ENCODE measurements around the gene SLC27A3. TPM values are rescaled to one million over a fixed set of nuclear protein-coding genes. Genes with fewer than 3 reads are reported as not detected.

Gene SLC27A3
- total RNA-seq, 1 donor from 2014 or later: 16.7 TPM

DNA sequence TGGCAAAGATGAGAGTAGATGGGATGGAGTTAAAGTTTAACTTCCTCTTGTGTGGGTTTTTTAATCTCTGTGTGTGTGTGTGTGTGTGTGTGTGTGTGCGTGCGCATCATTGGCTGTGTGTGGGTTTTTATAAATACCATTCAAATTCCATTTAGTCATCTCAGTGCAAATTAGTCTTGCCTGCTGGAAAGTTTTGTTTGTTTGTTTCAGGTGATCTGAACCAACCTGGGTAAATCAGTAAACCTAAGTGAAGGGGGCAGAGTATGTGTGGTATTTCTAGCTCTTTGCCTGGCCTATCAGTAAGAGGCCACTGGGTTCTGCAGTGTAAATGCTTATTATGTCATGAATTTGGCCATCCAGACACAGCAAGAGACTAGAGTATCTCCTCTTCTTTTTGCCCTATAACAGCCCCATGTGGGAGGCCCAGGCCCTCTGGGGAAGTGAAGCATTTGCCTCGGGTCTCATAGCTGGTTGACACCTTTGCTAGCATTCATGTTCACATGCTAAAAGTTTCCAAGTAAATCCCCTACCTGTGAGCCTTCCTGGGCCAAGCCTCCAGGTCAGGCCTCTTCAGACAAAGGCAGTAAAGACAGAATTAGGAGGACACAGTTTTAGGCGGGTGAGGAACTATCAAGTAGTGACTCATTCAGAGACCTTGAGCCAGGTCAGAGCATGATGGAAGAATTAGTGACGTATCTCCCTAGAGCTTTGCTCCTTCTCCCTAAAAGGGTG is 32.6 kb upstream of the SLC27A3 start:
- Histone ChIP-seq H3K9ac (ENCODE audit: low read depth in 1 of 3, low read length in 3 of 3) (no peak overlapping the region), H3K4me3 (ENCODE audit: low read length in 3 of 3) (no peak overlapping the region), H3K36me3 (ENCODE audit: control insufficient read depth in 3 of 3, insufficient read depth in 3 of 3, low read length in 3 of 3) (peaks cover 22 to 49% (median 46%) of the 10 kb centered on the region in 3 donors), H3K4me1 (ENCODE audit: control insufficient read depth in 3 of 3, insufficient read depth in 3 of 3, low read length in 3 of 3) (peaks cover under 1 to 4% (median 2%) of the 10 kb centered on the region in 3 donors), H3K27me3 (ENCODE audit: control insufficient read depth in 3 of 3, insufficient read depth in 3 of 3, low read length in 3 of 3) (no peaks in the 10 kb centered on the region), H3K9me3 (ENCODE audit: control insufficient read depth in 3 of 3, low read length in 3 of 3) (no peaks in the 10 kb centered on the region), H3K27ac (ENCODE audit: low read depth, low read length) (no peak overlapping the region)

DNA sequence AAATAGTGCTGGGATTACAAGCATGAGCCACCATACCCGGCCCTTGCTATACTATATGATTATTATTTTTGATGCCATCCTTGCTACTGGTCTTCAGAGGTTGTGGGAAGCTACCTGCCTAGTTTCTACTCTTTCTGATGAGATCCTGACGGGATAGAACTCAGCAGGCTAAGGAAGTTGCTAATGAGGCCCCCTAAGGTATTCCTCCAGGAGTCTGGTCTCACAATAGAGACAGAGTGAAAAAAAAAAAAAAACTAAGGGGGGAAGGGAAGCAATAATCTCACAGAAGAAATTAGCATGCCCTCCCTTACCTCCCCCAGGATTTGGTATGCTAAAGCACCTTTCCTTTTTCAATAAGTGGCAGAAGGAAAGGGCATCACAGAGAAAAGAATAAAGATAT is 29.8 kb upstream of the SLC27A3 start:
- Histone ChIP-seq H3K4me1 (ENCODE audit: control insufficient read depth in 3 of 3, insufficient read depth in 3 of 3, low read length in 3 of 3) (peaks cover 24 to 30% (median 26%) of the 10 kb centered on the region in 3 donors), H3K27ac (ENCODE audit: low read depth, low read length) (no peak overlapping the region), H3K27me3 (ENCODE audit: control insufficient read depth in 3 of 3, insufficient read depth in 3 of 3, low read length in 3 of 3) (no peaks in the 10 kb centered on the region), H3K9ac (ENCODE audit: low read depth in 1 of 3, low read length in 3 of 3) (no peak overlapping the region), H3K4me3 (ENCODE audit: low read length in 3 of 3) (no peak overlapping the region), H3K9me3 (ENCODE audit: control insufficient read depth in 3 of 3, low read length in 3 of 3) (no peaks in the 10 kb centered on the region), H3K36me3 (ENCODE audit: control insufficient read depth in 3 of 3, insufficient read depth in 3 of 3, low read length in 3 of 3) (peaks cover 25 to 60% (median 55%) of the 10 kb centered on the region in 3 donors)

DNA sequence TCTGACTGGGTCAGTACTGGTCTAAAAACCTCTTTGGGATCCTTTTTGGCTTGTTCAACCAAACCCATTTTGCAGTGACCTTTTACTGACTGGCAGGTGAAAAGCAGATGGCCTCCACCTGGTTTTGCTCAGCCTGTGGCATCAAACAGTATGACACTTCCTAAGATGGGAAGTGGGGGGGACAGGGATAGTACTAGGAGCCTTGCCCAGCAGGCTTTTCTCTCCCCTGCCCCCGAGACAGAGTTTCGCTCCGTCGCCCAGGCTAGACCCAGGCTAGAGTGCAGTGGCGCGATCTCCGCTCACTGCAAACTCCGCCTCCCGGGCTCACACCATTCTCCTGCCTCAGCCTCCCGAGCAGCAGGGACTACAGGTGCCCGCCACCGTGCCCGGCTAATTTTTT is 29.0 kb upstream of the SLC27A3 start:
- Histone ChIP-seq H3K27me3 (ENCODE audit: control insufficient read depth in 3 of 3, insufficient read depth in 3 of 3, low read length in 3 of 3) (no peaks in the 10 kb centered on the region), H3K4me1 (ENCODE audit: control insufficient read depth in 3 of 3, insufficient read depth in 3 of 3, low read length in 3 of 3) (peaks cover 26 to 38% (median 28%) of the 10 kb centered on the region in 3 donors), H3K27ac (ENCODE audit: low read depth, low read length) (no peak overlapping the region), H3K36me3 (ENCODE audit: control insufficient read depth in 3 of 3, insufficient read depth in 3 of 3, low read length in 3 of 3) (peaks cover 19 to 61% (median 52%) of the 10 kb centered on the region in 3 donors), H3K4me3 (ENCODE audit: low read length in 3 of 3) (no peak overlapping the region), H3K9me3 (ENCODE audit: control insufficient read depth in 3 of 3, low read length in 3 of 3) (no peaks in the 10 kb centered on the region), H3K9ac (ENCODE audit: low read depth in 1 of 3, low read length in 3 of 3) (no peak overlapping the region)

DNA sequence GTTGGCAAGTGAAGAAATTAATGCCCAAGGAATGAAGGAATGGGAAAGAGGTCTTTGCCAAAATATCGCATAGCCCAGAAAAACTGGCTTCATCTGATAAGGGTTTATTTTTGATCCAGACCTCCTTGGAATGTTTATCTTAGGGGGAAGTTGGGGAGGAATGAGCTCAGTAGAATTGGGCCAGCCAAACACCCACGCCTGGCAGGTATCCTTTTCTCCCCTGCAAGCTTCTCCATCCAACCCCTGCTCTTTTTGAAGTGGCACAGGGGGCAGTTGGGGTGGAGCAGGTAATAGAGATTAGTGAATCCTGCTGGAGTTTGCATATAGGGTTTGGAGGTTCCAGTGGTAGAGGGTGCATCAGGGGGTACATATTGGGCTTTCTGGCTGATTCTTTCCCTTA is 26.3 kb upstream of the SLC27A3 start:
- Histone ChIP-seq H3K27ac (ENCODE audit: low read depth, low read length) (no peak overlapping the region), H3K9ac (ENCODE audit: low read depth in 1 of 3, low read length in 3 of 3) (no peak overlapping the region), H3K36me3 (ENCODE audit: control insufficient read depth in 3 of 3, insufficient read depth in 3 of 3, low read length in 3 of 3) (peaks cover 25 to 63% (median 54%) of the 10 kb centered on the region in 3 donors), H3K9me3 (ENCODE audit: control insufficient read depth in 3 of 3, low read length in 3 of 3) (no peaks in the 10 kb centered on the region), H3K4me3 (ENCODE audit: low read length in 3 of 3) (no peak overlapping the region), H3K27me3 (ENCODE audit: control insufficient read depth in 3 of 3, insufficient read depth in 3 of 3, low read length in 3 of 3) (no peaks in the 10 kb centered on the region), H3K4me1 (ENCODE audit: control insufficient read depth in 3 of 3, insufficient read depth in 3 of 3, low read length in 3 of 3) (peaks cover 26 to 40% (median 30%) of the 10 kb centered on the region in 3 donors)

DNA sequence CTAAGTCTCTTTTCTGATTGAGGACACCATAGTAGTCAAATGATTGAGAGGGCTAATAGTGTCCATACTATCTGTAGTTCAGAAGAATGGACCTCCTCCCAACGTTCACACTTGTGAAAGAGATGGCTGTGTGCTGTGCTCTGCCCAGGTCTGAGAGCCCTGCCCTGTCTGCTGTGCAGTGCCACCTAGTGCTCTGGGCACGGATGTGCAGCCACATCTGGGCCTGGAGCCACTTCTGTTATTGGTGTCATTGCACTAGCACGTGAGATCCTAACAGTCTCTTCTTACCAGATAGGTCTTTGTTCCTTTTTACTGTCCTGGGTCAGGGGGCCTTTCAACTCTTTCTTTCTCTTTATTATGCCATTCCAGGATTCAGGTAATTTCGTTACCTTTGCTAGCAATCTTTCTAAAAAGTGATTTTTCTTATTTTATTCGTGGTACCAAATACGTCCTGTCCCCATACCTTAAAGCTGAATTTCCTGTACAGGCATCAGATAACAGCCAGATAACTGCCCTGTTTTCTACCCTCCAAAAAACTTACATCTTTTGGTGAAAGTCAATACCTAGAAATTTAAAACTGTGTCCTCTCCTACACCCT is 25.7 kb upstream of the SLC27A3 start:
- Histone ChIP-seq H3K27ac (ENCODE audit: low read depth, low read length) (peak overlapping the region; percentile 22), H3K4me1 (ENCODE audit: control insufficient read depth in 3 of 3, insufficient read depth in 3 of 3, low read length in 3 of 3) (peaks cover 26 to 40% (median 30%) of the 10 kb centered on the region in 3 donors), H3K9ac (ENCODE audit: low read depth in 1 of 3, low read length in 3 of 3) (no peak overlapping the region), H3K4me3 (ENCODE audit: low read length in 3 of 3) (no peak overlapping the region), H3K36me3 (ENCODE audit: control insufficient read depth in 3 of 3, insufficient read depth in 3 of 3, low read length in 3 of 3) (peaks cover 31 to 63% (median 54%) of the 10 kb centered on the region in 3 donors), H3K27me3 (ENCODE audit: control insufficient read depth in 3 of 3, insufficient read depth in 3 of 3, low read length in 3 of 3) (no peaks in the 10 kb centered on the region), H3K9me3 (ENCODE audit: control insufficient read depth in 3 of 3, low read length in 3 of 3) (no peaks in the 10 kb centered on the region)

DNA sequence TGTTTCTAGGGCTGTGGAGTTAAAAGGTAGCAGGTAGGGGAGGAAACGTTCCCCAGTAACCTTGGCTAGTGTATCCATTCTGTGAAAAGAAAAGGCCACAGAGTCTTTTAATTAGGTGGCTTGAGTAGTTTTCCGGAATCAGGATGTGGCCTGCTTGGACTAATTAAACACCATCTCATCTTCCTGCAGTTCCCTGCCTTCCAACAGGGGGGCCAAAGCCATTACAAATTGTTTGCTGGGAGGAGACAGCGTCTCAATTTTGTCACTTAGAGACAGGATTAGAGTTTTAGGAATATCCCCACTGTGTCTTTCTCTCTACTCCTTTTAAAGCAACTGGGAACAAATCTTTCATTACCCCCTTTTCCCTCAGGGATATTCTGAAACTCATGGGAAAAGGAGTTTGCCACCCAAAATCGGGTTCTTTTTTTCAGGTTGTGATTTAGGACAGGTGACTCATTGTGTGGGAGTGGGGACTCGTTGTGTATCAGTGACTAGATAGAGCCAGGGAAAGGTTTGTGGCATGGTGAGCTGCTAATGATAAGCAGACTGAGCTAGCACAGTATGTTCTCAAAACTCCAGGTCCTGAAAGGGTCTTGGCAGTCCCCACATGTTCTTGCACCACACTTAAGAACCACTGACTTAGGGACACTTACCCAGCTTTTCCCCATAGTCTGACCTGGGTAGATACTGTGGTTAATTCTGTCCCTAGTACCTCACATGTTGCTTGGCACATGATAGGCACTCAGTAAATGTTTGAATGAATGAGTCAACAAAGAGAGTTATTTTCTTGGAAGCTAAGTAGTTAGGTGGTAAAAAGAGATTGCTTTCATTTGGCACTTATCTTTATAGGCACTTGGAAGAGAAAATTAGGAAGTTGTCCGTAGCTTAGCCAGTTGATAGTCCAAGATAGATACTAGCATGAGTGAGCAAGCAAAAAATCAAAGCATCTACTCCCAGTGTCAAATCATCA is 24.9 kb upstream of the SLC27A3 start:
- peak overlapping the region; percentile 22 for H3K27ac ChIP-seq (ENCODE audit: low read depth, low read length)
- H3K4me1 ChIP-seq (ENCODE audit: control insufficient read depth in 3 of 3, insufficient read depth in 3 of 3, low read length in 3 of 3): peaks cover 26 to 40% (median 30%) of the 10 kb centered on the region in 3 donors
- H3K9me3 ChIP-seq (ENCODE audit: control insufficient read depth in 3 of 3, low read length in 3 of 3): no peaks in the 10 kb centered on the region
- H3K36me3 ChIP-seq (ENCODE audit: control insufficient read depth in 3 of 3, insufficient read depth in 3 of 3, low read length in 3 of 3): peaks cover 37 to 67% (median 56%) of the 10 kb centered on the region in 3 donors
- peak overlapping the region in 1 of 3 donors; percentile 10 for H3K9ac ChIP-seq (ENCODE audit: low read depth in 1 of 3, low read length in 3 of 3)
- no peak overlapping the region for H3K4me3 ChIP-seq (ENCODE audit: low read length in 3 of 3)
- H3K27me3 ChIP-seq (ENCODE audit: control insufficient read depth in 3 of 3, insufficient read depth in 3 of 3, low read length in 3 of 3): no peaks in the 10 kb centered on the region

DNA sequence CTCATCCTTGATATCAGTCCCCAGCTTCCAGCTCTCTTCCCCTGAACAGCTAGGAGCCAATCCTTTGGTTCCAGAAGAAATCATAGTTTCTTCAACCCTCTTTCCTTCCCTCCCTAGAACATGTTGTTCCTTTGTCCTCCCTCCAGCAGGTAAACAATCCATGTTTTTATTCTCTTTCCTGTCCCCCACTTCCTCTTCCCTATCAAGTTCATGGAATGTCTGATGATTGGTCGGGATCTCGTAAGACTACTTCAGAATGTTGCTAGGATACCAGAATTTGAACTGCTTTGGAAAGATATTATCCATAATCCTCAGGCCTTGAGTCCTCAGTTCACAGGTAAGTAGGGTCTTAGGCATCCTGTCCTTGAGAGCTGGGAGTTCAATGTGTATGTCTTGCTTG is 23.1 kb upstream of the SLC27A3 start:
- H3K4me3 ChIP-seq (ENCODE audit: low read length in 3 of 3): no peak overlapping the region
- H3K27ac ChIP-seq (ENCODE audit: low read depth, low read length): peak overlapping the region; percentile 39
- peaks cover 26 to 40% (median 30%) of the 10 kb centered on the region in 3 donors for H3K4me1 ChIP-seq (ENCODE audit: control insufficient read depth in 3 of 3, insufficient read depth in 3 of 3, low read length in 3 of 3)
- H3K9ac ChIP-seq (ENCODE audit: low read depth in 1 of 3, low read length in 3 of 3): no peak overlapping the region
- H3K27me3 ChIP-seq (ENCODE audit: control insufficient read depth in 3 of 3, insufficient read depth in 3 of 3, low read length in 3 of 3): no peaks in the 10 kb centered on the region
- H3K9me3 ChIP-seq (ENCODE audit: control insufficient read depth in 3 of 3, low read length in 3 of 3): no peaks in the 10 kb centered on the region
- peaks cover 37 to 62% (median 61%) of the 10 kb centered on the region in 3 donors for H3K36me3 ChIP-seq (ENCODE audit: control insufficient read depth in 3 of 3, insufficient read depth in 3 of 3, low read length in 3 of 3)

DNA sequence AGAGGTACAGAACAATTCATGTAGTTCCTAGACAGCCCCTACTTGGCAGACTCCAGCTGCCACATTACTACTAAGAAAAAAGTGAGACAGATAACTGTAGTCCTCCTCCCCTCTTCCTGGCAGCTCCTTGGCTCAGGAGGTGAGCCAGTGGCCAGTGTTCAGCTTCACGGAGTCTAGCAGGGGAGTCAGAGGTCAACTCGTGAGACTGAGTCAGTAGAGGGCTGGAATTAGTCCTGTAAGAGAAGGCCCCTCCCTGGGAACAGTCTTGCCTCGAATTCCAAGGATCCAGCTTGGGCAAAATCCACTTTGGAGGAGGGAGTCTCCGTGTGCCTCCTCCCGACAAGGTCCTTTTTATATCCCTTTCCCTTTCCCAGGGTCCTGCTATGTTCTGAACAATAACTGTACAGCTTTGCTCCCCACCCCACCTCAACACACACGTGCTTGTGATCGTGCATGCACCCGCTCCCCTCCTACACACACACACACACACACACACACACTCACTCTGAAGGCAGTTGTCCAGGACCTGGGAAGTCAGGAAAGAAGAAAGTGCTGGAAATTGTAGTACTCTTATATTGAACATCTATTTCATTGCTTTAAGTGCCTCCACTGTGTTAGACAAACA is 22.5 kb upstream of the SLC27A3 start:
- Histone ChIP-seq H3K27me3 (ENCODE audit: control insufficient read depth in 3 of 3, insufficient read depth in 3 of 3, low read length in 3 of 3) (no peaks in the 10 kb centered on the region), H3K4me1 (ENCODE audit: control insufficient read depth in 3 of 3, insufficient read depth in 3 of 3, low read length in 3 of 3) (peaks cover 23 to 35% (median 28%) of the 10 kb centered on the region in 3 donors), H3K27ac (ENCODE audit: low read depth, low read length) (peak overlapping the region; percentile 39), H3K4me3 (ENCODE audit: low read length in 3 of 3) (no peak overlapping the region), H3K36me3 (ENCODE audit: control insufficient read depth in 3 of 3, insufficient read depth in 3 of 3, low read length in 3 of 3) (peaks cover 36 to 64% (median 63%) of the 10 kb centered on the region in 3 donors), H3K9me3 (ENCODE audit: control insufficient read depth in 3 of 3, low read length in 3 of 3) (no peaks in the 10 kb centered on the region), H3K9ac (ENCODE audit: low read depth in 1 of 3, low read length in 3 of 3) (no peak overlapping the region)

DNA sequence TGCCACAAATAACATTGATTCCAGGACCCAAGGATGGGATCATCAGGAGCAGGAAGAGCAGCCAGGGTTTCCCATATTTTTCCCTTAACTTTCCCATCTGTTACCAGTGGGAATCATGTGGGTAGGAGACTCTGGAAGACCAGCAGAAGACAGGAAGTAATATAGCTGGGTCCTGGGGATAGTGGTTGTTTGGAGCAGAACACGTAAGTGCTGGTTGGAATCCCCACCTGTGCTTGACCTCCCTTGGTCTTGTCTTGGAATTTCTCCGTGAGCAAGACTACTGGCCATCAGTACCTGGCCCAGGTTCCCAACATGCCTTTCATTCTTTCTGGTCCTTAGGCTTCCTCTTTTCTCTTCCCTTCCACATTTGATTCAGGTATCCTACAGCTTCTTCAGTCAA is 20.9 kb upstream of the SLC27A3 start:
- Histone ChIP-seq H3K36me3 (ENCODE audit: control insufficient read depth in 3 of 3, insufficient read depth in 3 of 3, low read length in 3 of 3) (peaks cover 45 to 71% (median 67%) of the 10 kb centered on the region in 3 donors), H3K27ac (ENCODE audit: low read depth, low read length) (no peak overlapping the region), H3K9ac (ENCODE audit: low read depth in 1 of 3, low read length in 3 of 3) (no peak overlapping the region), H3K9me3 (ENCODE audit: control insufficient read depth in 3 of 3, low read length in 3 of 3) (no peaks in the 10 kb centered on the region), H3K27me3 (ENCODE audit: control insufficient read depth in 3 of 3, insufficient read depth in 3 of 3, low read length in 3 of 3) (no peaks in the 10 kb centered on the region), H3K4me3 (ENCODE audit: low read length in 3 of 3) (no peak overlapping the region), H3K4me1 (ENCODE audit: control insufficient read depth in 3 of 3, insufficient read depth in 3 of 3, low read length in 3 of 3) (peaks cover 7 to 20% (median 12%) of the 10 kb centered on the region in 3 donors)

Data from skeletal muscle tissue (tissue), 4 donors.